ENCODE data around the gene WDSUB1.
A peak's percentile ranks its signal among the peaks of the same experiment; 100 is the strongest.

The WDSUB1 gene

GRCh38 chr2:159209341-159210306 lies 76.9 kb downstream of the WDSUB1 start:
- no peak for DNase-seq (ENCODE audit: extremely low read depth, low read depth)
- no peak for TF ChIP-seq CTCF (IDR thresholded peaks at IDR 0.05; ENCODE audit: low read depth, low read length)

- no peak for TF ChIP-seq CTCF (IDR thresholded peaks at IDR 0.05; ENCODE audit: low read depth, low read length)
- no peak for DNase-seq (ENCODE audit: extremely low read depth, low read depth)
These were observed 78.1 kb downstream of the WDSUB1 start for GRCh38 chr2:159208438-159208837.

- TF ChIP-seq CTCF (IDR thresholded peaks at IDR 0.05; ENCODE audit: low read depth, low read length), result no peak
- no peak for DNase-seq (ENCODE audit: extremely low read depth, low read depth)
These were observed 79.6 kb downstream of the WDSUB1 start for GRCh38 chr2:159206736-159207380.

- TF ChIP-seq CTCF (IDR thresholded peaks at IDR 0.05; ENCODE audit: low read depth, low read length), result no peak
- no peak for DNase-seq (ENCODE audit: extremely low read depth, low read depth)
These were observed 81.9 kb downstream of the WDSUB1 start for GRCh38 chr2:159204381-159205144.

GRCh38 chr2:159202568-159203071 lies 83.9 kb downstream of the WDSUB1 start:
- TF ChIP-seq CTCF (IDR thresholded peaks at IDR 0.05; ENCODE audit: low read depth, low read length), result no peak; the same call in 1 of the 2 replicates

GRCh38 chr2:159201360-159202063 lies 85.0 kb downstream of the WDSUB1 start:
- no peak for TF ChIP-seq CTCF (IDR thresholded peaks at IDR 0.05; ENCODE audit: low read depth, low read length)
- no peak for DNase-seq (ENCODE audit: extremely low read depth, low read depth)

More at GRCh38 chr2:159202568-159203071, 83.9 kb downstream of the WDSUB1 start:
- DNase-seq (ENCODE audit: extremely low read depth, low read depth), result peak; percentile 88
